GM21390 (cell line): ENCODE data around the gene HAAO.
A peak's percentile ranks its signal among the peaks of the same experiment; 100 is the strongest.
"Not testable (repeated sequence)": the region's sequence is repeated elsewhere in the genome, so short reads cannot be mapped to it uniquely, and the experiment has no call there.

Source experiments
- ATAC-seq: cut with Tn5 transposase; IDR thresholded peaks from one replicate; pipeline ENCODE4 v1.9.1; 2021; ENCODE audit not compliant: unreplicated experiment

HAAO gene

GRCh38 chr2:42752816-42753813 lies 39.3 kb downstream of the HAAO start:
- no peak for ATAC-seq

- ATAC-seq: peak; percentile 72
Measured at GRCh38 chr2:42752314-42752713, 40.1 kb downstream of the HAAO start.

- no peak for ATAC-seq
Measured at GRCh38 chr2:42748840-42749239, 43.5 kb downstream of the HAAO start.

GRCh38 chr2:42747422-42747821 lies 45.0 kb downstream of the HAAO start:
- no peak for ATAC-seq

- ATAC-seq: no peak
Measured at GRCh38 chr2:42744545-42745082, 47.8 kb downstream of the HAAO start.

GRCh38 chr2:42743659-42743990 lies 48.8 kb downstream of the HAAO start:
- ATAC-seq: no peak

- ATAC-seq: no peak
Measured at GRCh38 chr2:42742740-42743658, 49.4 kb downstream of the HAAO start.

GRCh38 chr2:42741140-42741539 lies 51.2 kb downstream of the HAAO start:
- no peak for ATAC-seq

- no peak for ATAC-seq
Measured at GRCh38 chr2:42736598-42737322, 55.6 kb downstream of the HAAO start.

GRCh38 chr2:42733852-42734251 lies 58.5 kb downstream of the HAAO start:
- no peak for ATAC-seq

- ATAC-seq: not testable (repeated sequence)
Measured at GRCh38 chr2:42731316-42731715, 61.1 kb downstream of the HAAO start.

GRCh38 chr2:42726680-42727079 lies 65.7 kb downstream of the HAAO start:
- ATAC-seq: no peak

GRCh38 chr2:42725657-42726056 lies 66.7 kb downstream of the HAAO start:
- no peak for ATAC-seq

- no peak for ATAC-seq
Measured at GRCh38 chr2:42724886-42725285, 67.5 kb downstream of the HAAO start.

GRCh38 chr2:42723465-42723864 lies 68.9 kb downstream of the HAAO start:
- no peak for ATAC-seq

GRCh38 chr2:42722320-42723190 lies 69.8 kb downstream of the HAAO start:
- ATAC-seq: peak; percentile 98

- peak; percentile 5 for ATAC-seq
Measured at GRCh38 chr2:42721898-42722297, 70.5 kb downstream of the HAAO start.
